ENCODE data around the gene RPL32. TPM values are rescaled to one million over a fixed set of nuclear protein-coding genes. Genes with fewer than 3 reads are reported as not detected.
"Not testable (repeated sequence)": the region's sequence is repeated elsewhere in the genome, so short reads cannot be mapped to it uniquely, and the experiment has no call there.

RPL32 gene
- total RNA-seq, 1 experiment from 2014 or later = 2,021 TPM

DNA sequence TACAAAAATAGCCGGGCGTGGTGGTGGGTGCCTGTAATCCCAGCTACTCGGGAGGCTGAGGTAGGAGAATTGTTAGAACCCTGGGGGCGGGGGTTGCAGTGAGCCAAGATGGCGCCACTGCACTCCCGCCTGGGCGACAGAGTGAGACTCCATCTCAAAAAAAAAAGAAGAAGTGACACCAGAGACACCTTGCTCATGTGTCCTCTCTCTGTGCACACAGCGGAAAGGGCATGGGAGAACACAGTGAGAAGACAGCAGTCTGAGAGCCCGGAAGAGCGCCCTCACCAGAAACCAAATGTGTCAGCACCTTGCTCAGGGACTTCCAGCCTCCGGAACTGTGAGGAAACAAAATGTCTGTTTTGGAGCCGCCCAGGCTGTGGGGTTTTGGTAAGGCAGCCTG, 40.5 kb upstream of the RPL32 start:
- not testable (repeated sequence) for H3K9me3 ChIP-seq (ENCODE audit: control insufficient read depth, low read depth, low read length); H2AK5ac ChIP-seq (ENCODE audit: insufficient read length, low read length); H3K4ac ChIP-seq (ENCODE audit: low read depth, low read length); H3K79me2 ChIP-seq (ENCODE audit: insufficient read depth, low read length); H2BK15ac ChIP-seq (ENCODE audit: low read depth, low read length); H3K79me1 ChIP-seq (ENCODE audit: insufficient read depth, low read depth, low read length, poor library complexity, severe bottlenecking); H3K56ac ChIP-seq (ENCODE audit: insufficient read length, low read depth, low read length); H4K8ac ChIP-seq (replicated peaks; ENCODE audit: insufficient read length, low read depth, low read length); H3K23ac ChIP-seq (ENCODE audit: insufficient read length, low read depth, low read length); H3K23me2 ChIP-seq (ENCODE audit: insufficient read length, low read depth, low read length, poor library complexity, severe bottlenecking); H3K9me3 Mint-ChIP-seq; H3K27me3 ChIP-seq (ENCODE audit: insufficient read depth, low read length); H3K18ac ChIP-seq (ENCODE audit: insufficient read length, low read depth, low read length); H3K27ac Mint-ChIP-seq; H3K4me2 ChIP-seq (ENCODE audit: insufficient read depth, insufficient read length, low read length); H3T11ph ChIP-seq (ENCODE audit: low read length); H3K4me1 ChIP-seq (ENCODE audit: insufficient read depth, low read length); H3K14ac ChIP-seq (ENCODE audit: insufficient read depth, low read length); H3K36me3 Mint-ChIP-seq (ENCODE audit: insufficient read depth in 1 of 3, low read depth in 3 of 3); H4K91ac ChIP-seq (ENCODE audit: insufficient read length, low read depth, low read length); H2AFZ ChIP-seq (ENCODE audit: low read length); H3K9ac ChIP-seq (ENCODE audit: extremely low read depth, insufficient read length, low read length); H2BK20ac ChIP-seq (ENCODE audit: low read depth, low read length, poor library complexity, severe bottlenecking); H4K5ac ChIP-seq (ENCODE audit: insufficient read length, low read depth, low read length); H3K27ac ChIP-seq (ENCODE audit: insufficient read length, low read depth, low read length); H2BK12ac ChIP-seq (ENCODE audit: insufficient read length, low read depth, low read length); H2BK5ac ChIP-seq (ENCODE audit: insufficient read length, low read length); H2BK120ac ChIP-seq (ENCODE audit: low read depth, low read length, poor library complexity, severe bottlenecking); DNase-seq; H4K20me1 ChIP-seq (ENCODE audit: control insufficient read depth, insufficient read depth, insufficient read length)
- H3K27me3 Mint-ChIP-seq (ENCODE audit: low read depth) = peaks cover 40% of the 10 kb centered on the region
- no CpG with 5 or more reads among the region's 12 CpGs for WGBS (ENCODE audit: extremely low coverage, insufficient read length, low lambda C conversion rate)
- peaks cover 8 to 16% of the 10 kb centered on the region in 2 experiments for H3K4me1 Mint-ChIP-seq
- H3K4me3 Mint-ChIP-seq = peak overlapping the region in 1 of 2 experiments; percentile 29; a peak in 1 of 5 replicates
- TF ChIP-seq CTCF (conservative IDR thresholded peaks at IDR 0.05) = peak; percentile 27; the same call in 1 of the 3 replicates
